ENCODE data around the gene HNRNPA1L2. TPM values are rescaled to one million over a fixed set of nuclear protein-coding genes. Genes with fewer than 3 reads are reported as not detected.

HNRNPA1L2 gene
- polyA plus RNA-seq, 3 donors, result 0.79 to 6.8 (median 1.5) TPM

DNA sequence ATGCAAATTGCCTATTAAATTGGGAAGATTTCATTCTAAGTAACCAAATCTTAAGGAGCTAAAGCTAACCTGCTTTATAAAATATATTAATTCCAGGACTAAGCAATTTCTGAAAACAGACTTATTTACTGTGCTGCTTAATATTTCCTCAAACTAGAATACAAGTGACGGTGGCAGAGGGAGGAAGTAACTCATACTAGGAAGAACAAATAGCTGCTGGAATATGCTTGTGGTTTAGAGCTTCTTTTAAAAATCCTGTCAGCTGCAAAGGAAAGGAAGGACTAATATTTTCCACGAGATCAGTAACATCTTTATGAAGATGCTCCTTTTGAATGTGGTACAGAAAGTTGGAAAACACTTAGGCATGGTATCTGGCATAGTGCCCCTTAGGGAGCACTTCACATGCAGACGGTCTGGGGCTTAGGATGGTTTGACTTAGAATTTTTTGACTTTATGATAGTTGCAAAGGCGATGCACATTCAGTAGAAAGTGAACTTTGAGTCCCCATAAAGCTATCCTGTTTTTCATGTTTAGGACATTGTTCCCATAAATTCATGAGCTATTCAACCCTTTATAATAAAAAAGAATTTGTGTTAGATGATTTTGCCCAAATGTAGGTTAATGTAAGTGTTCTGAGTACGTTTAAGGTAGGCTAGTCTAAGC, 3.4 kb upstream of the HNRNPA1L2 start:
- Mint-ChIP-seq H3K4me3 (no peak overlapping the region), H3K27me3 (ENCODE audit: low read depth in 3 of 3) (no peaks in the 10 kb centered on the region), H3K36me3 (peaks cover 42 to 49% of the 10 kb centered on the region in 2 donors), H3K27ac (no peak overlapping the region), H3K4me1 (peaks cover 4% of the 10 kb centered on the region), H3K9me3 (no peaks in the 10 kb centered on the region)
- Histone ChIP-seq H3K4me2 (replicated peaks; ENCODE audit: extremely low read depth, low read length, poor library complexity, severe bottlenecking) (no peak overlapping the region), H3K36me3 (replicated peaks in 1 of 2; ENCODE audit: control insufficient read depth in 1 of 2, insufficient read depth in 2 of 2, low read length in 2 of 2) (peaks cover 12 to 37% of the 10 kb centered on the region in 2 donors), H3K9ac (ENCODE audit: insufficient read depth, low read length, poor library complexity, severe bottlenecking) (no peak overlapping the region), H3K27ac (ENCODE audit: low read depth in 1 of 2, low read length in 2 of 2) (no peak overlapping the region), H3K4me3 (replicated peaks in 1 of 3; ENCODE audit: low read depth in 2 of 3, low read length in 3 of 3) (no peak overlapping the region), H4K20me1 (ENCODE audit: insufficient read depth, low read length) (no peaks in the 10 kb centered on the region), H3K27me3 (ENCODE audit: control insufficient read depth in 2 of 2, insufficient read depth in 2 of 2, low read length in 2 of 2) (no peaks in the 10 kb centered on the region), H3K79me2 (ENCODE audit: insufficient read depth, low read length) (no peaks in the 10 kb centered on the region), H2AFZ (ENCODE audit: insufficient read depth, low read depth, low read length, poor library complexity, severe bottlenecking) (no peak overlapping the region), H3K4me1 (ENCODE audit: control insufficient read depth in 1 of 2, insufficient read depth in 2 of 2, low read length in 2 of 2) (no peaks in the 10 kb centered on the region), H3K9me3 (replicated peaks in 1 of 2; ENCODE audit: control insufficient read depth in 1 of 2, insufficient read depth in 1 of 2, low read length in 2 of 2) (no peaks in the 10 kb centered on the region)
- TF ChIP-seq, protein P1, sequence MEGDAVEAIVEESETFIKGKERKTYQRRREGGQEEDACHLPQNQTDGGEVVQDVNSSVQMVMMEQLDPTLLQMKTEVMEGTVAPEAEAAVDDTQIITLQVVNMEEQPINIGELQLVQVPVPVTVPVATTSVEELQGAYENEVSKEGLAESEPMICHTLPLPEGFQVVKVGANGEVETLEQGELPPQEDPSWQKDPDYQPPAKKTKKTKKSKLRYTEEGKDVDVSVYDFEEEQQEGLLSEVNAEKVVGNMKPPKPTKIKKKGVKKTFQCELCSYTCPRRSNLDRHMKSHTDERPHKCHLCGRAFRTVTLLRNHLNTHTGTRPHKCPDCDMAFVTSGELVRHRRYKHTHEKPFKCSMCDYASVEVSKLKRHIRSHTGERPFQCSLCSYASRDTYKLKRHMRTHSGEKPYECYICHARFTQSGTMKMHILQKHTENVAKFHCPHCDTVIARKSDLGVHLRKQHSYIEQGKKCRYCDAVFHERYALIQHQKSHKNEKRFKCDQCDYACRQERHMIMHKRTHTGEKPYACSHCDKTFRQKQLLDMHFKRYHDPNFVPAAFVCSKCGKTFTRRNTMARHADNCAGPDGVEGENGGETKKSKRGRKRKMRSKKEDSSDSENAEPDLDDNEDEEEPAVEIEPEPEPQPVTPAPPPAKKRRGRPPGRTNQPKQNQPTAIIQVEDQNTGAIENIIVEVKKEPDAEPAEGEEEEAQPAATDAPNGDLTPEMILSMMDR (IDR thresholded peaks at IDR 0.05), result no peak
- WGBS (ENCODE audit: insufficient coverage), result 40% methylated on average over 2 of the region's 5 CpGs
- no peak for DNase-seq
- intact Hi-C loops (cut with micrococcal nuclease), result no loop called here

DNA sequence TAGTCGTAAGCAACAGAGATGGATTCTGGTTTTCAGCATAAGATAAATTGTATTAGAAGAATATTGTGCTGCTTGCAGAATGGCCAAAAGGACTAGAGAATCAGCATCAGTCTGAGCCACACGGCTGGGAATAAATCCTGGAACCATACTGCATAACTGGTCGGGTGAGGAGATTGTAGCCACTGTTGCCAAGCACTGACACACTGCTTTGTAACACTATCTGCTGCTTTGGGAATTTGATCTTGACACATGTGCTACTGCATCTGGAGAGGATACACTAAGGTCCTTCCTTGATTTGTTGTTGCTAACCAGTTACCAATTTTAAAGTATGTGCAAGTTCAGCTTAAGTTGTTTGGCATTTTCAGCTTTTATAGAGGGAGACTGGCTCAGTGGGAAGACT, 1.9 kb downstream of the HNRNPA1L2 start:
- H3K4me1 Mint-ChIP-seq, result no peaks in the 10 kb centered on the region
- intact Hi-C loops (cut with micrococcal nuclease), result no loop called here
- no peak for DNase-seq
- H3K27ac Mint-ChIP-seq, result no peak overlapping the region
- no peak overlapping the region for H2AFZ ChIP-seq (ENCODE audit: insufficient read depth, low read depth, low read length, poor library complexity, severe bottlenecking)
- TF ChIP-seq, protein P1 (IDR thresholded peaks at IDR 0.05), result no peak
- 96% methylated on average over 2 of the region's 3 CpGs for WGBS (ENCODE audit: insufficient coverage)
- peaks cover 0 to 3% (median 0%) of the 10 kb centered on the region in 7 donors for H3K9me3 Mint-ChIP-seq
- H3K4me1 ChIP-seq (ENCODE audit: control insufficient read depth in 1 of 2, insufficient read depth in 2 of 2, low read length in 2 of 2), result no peaks in the 10 kb centered on the region
- peaks cover 10 to 42% of the 10 kb centered on the region in 2 donors for H3K36me3 ChIP-seq (replicated peaks in 1 of 2; ENCODE audit: control insufficient read depth in 1 of 2, insufficient read depth in 2 of 2, low read length in 2 of 2)
- peaks cover 30 to 47% of the 10 kb centered on the region in 2 donors for H3K36me3 Mint-ChIP-seq
- H3K4me3 Mint-ChIP-seq, result no peak overlapping the region
- H4K20me1 ChIP-seq (ENCODE audit: insufficient read depth, low read length), result no peaks in the 10 kb centered on the region
- H3K79me2 ChIP-seq (ENCODE audit: insufficient read depth, low read length), result no peaks in the 10 kb centered on the region
- H3K9me3 ChIP-seq (replicated peaks in 1 of 2; ENCODE audit: control insufficient read depth in 1 of 2, insufficient read depth in 1 of 2, low read length in 2 of 2), result no peaks in the 10 kb centered on the region
- H3K27ac ChIP-seq (ENCODE audit: low read depth in 1 of 2, low read length in 2 of 2), result no peak overlapping the region
- no peak overlapping the region for H3K9ac ChIP-seq (ENCODE audit: insufficient read depth, low read length, poor library complexity, severe bottlenecking)
- no peak overlapping the region for H3K4me2 ChIP-seq (replicated peaks; ENCODE audit: extremely low read depth, low read length, poor library complexity, severe bottlenecking)
- no peaks in the 10 kb centered on the region for H3K27me3 Mint-ChIP-seq (ENCODE audit: low read depth in 3 of 3)
- no peaks in the 10 kb centered on the region for H3K27me3 ChIP-seq (ENCODE audit: control insufficient read depth in 2 of 2, insufficient read depth in 2 of 2, low read length in 2 of 2)
- H3K4me3 ChIP-seq (replicated peaks in 1 of 3; ENCODE audit: low read depth in 2 of 3, low read length in 3 of 3), result no peak overlapping the region
